ENCODE measurements around the gene LIME1. TPM values are rescaled to one million over a fixed set of nuclear protein-coding genes. Genes with fewer than 3 reads are reported as not detected.

The LIME1 gene
- total and polyA plus RNA-seq, 2 of the 4 experiments (the other 2 are of a cell fraction) = 0.36 to 7.8 TPM

DNA sequence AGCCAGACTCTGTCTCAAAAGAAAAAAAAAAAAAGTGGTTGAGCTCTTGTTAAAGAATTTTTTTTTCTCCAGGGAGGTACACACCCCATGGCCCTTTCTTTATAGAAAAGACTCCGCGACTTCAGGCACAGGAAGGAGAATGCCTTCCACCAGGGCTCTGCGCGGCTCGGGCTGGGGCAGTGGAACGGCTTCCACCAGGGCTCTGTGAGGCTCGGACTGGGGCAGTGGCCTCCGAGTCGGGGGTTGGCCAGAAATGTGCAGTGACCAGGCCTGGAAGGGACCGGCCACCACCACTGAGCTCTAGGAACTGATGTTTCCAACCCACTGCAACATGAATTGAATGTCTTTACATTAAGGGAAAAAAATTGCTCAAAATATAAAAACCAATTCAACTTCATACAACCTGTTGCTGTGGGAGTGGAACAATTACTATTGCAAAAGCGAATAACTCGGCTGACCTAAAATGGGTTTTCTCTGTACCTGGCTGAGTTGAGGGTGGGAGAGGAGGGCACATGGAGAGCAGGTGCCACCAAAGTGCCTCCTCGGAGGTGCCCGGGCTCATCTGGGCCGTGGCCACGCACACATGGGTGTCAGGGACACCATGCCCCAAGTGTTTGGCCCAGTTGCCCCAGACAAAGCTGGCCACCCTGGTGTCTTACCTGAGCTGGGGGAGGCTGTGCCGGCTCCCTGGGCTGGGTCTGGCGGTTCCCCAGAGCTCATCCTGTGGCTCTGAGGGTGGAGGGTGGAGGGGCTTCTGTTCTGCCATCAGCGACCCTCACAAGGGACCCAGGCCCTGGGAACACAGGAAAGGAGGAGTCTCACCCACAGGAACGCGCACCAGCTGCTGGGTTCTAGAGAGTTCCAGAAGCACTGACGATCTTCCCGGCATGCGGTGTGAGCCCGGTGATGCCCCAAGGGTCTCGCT, 32.4 kb downstream of the LIME1 start:
- H4K5ac ChIP-seq (ENCODE audit: low read depth, low read length) = no peak overlapping the region
- no peak overlapping the region for H3K23ac ChIP-seq (ENCODE audit: low read depth, low read length)
- no peaks in the 10 kb centered on the region; the same call in 1 of the 2 replicates for H4K20me1 ChIP-seq (ENCODE audit: insufficient read depth, low read length)
- peaks cover 5 to 31% of the 10 kb centered on the region in 2 experiments; a peak in 3 of 4 replicates for H3K79me1 ChIP-seq (ENCODE audit: low read depth in 1 of 2, low read length in 2 of 2)
- H4K8ac ChIP-seq (ENCODE audit: low read depth in 2 of 2, low read length in 2 of 2) = no peak overlapping the region
- H2BK15ac ChIP-seq (ENCODE audit: low read depth, low read length) = no peak overlapping the region
- H3K18ac ChIP-seq (ENCODE audit: low read depth, low read length) = no peak overlapping the region
- H2BK20ac ChIP-seq (ENCODE audit: low read depth, low read length) = no peak overlapping the region
- H3K56ac ChIP-seq (ENCODE audit: extremely low read depth, insufficient read depth, low read length) = no peak overlapping the region
- BruUV-seq (replicated peaks) = no TSS peak
- H3K27me3 ChIP-seq (ENCODE audit: control insufficient read depth, insufficient read depth, low read length) = no peaks in the 10 kb centered on the region
- no peak overlapping the region for H3K4ac ChIP-seq (ENCODE audit: low read depth, low read length)
- no peak overlapping the region for H2AK9ac ChIP-seq (replicated peaks; ENCODE audit: low read depth, low read length, poor library complexity)
- no peaks in the 10 kb centered on the region for H3K9me3 ChIP-seq (ENCODE audit: control insufficient read depth, insufficient read depth, low read length)
- H3K27ac ChIP-seq (ENCODE audit: insufficient read depth, low read length) = no peak overlapping the region
- no peak overlapping the region for H4K91ac ChIP-seq (ENCODE audit: insufficient read depth, low read depth, low read length)
- dilution Hi-C loops (cut with HindIII; ENCODE audit: low sequenced_read_pairs, unreplicated experiment) (no loop called here), in situ Hi-C loops (cut with MboI; ENCODE audit: low sequenced_read_pairs) (no loop called here), intact Hi-C loops (cut with micrococcal nuclease) (no loop called here)
- H2BK120ac ChIP-seq (ENCODE audit: low read depth, low read length) = no peak overlapping the region
- no peak overlapping the region for H2BK5ac ChIP-seq (ENCODE audit: low read depth, low read length, poor library complexity, severe bottlenecking)
- H2AFZ ChIP-seq (replicated peaks; ENCODE audit: low read length, poor library complexity) = no peak overlapping the region
- peaks cover 3% of the 10 kb centered on the region; the same call in 1 of the 2 replicates for H3K9me1 ChIP-seq (ENCODE audit: insufficient read depth, low read length)
- H2AK5ac ChIP-seq (ENCODE audit: low read depth, low read length) = no peak overlapping the region
- no peak overlapping the region for H3K9ac ChIP-seq (ENCODE audit: low read depth, low read length)
- peaks cover 3% of the 10 kb centered on the region; the same call in 1 of the 2 replicates for H3K4me1 ChIP-seq (ENCODE audit: control insufficient read depth, insufficient read depth, low read length)
- 98% methylated on average over 8 of the region's 26 CpGs; no CpG with 5 or more reads in 1 of the 2 experiments for WGBS, 2 experiments (ENCODE audit: extremely low coverage in 2 of 2, insufficient read length in 1 of 2)
- ChIA-PET CTCF (no interaction called here), POLR2A (ENCODE audit: unreplicated experiment) (no interaction called here)
- ATAC-seq (ENCODE audit: low read depth) = no peak
- H3K14ac ChIP-seq (replicated peaks; ENCODE audit: low read depth, low read length) = no peak overlapping the region
- no peak overlapping the region for H3K4me2 ChIP-seq (ENCODE audit: low read depth, low read length)
- no peak for DNase-seq
- no peak overlapping the region for H3K4me3 ChIP-seq (ENCODE audit: insufficient read depth, low read depth, low read length)
- peaks cover 29% of the 10 kb centered on the region; the same call in 1 of the 2 replicates for H3K36me3 ChIP-seq (ENCODE audit: control insufficient read depth, insufficient read depth, low read length)
- TF ChIP-seq MAZ (IDR thresholded peaks at IDR 0.05; ENCODE audit: borderline replicate concordance, low read depth, low read length) (no peak), CEBPB (IDR thresholded peaks at IDR 0.05; ENCODE audit: low read depth, low read length) (no peak), SMC3 (IDR thresholded peaks at IDR 0.05; ENCODE audit: low read depth, low read length) (no peak), FOS (IDR thresholded peaks at IDR 0.05; ENCODE audit: low read depth, low read length) (no peak), POLR2A (IDR thresholded peaks at IDR 0.05; ENCODE audit: low read depth, low read length) (no peak), NFE2L2 (IDR thresholded peaks at IDR 0.05; ENCODE audit: low read depth, low read length) (no peak), BHLHE40 (IDR thresholded peaks at IDR 0.05; ENCODE audit: low read depth, low read length) (no peak), MAFK (IDR thresholded peaks at IDR 0.05; ENCODE audit: low read depth, low read length) (no peak), CHD1 (IDR thresholded peaks at IDR 0.05; ENCODE audit: low read depth, low read length) (no peak), RAD21 (IDR thresholded peaks at IDR 0.05; ENCODE audit: low read length) (no peak), MXI1 (IDR thresholded peaks at IDR 0.05; ENCODE audit: borderline replicate concordance, low read depth, low read length) (no peak), RFX5 (IDR thresholded peaks at IDR 0.05; ENCODE audit: low read depth, low read length) (no peak)
- TF ChIP-seq, protein P1, sequence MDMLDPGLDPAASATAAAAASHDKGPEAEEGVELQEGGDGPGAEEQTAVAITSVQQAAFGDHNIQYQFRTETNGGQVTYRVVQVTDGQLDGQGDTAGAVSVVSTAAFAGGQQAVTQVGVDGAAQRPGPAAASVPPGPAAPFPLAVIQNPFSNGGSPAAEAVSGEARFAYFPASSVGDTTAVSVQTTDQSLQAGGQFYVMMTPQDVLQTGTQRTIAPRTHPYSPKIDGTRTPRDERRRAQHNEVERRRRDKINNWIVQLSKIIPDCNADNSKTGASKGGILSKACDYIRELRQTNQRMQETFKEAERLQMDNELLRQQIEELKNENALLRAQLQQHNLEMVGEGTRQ (IDR thresholded peaks at IDR 0.05; ENCODE audit: low read depth, low read length) = no peak
- TF ChIP-seq, protein P2, sequence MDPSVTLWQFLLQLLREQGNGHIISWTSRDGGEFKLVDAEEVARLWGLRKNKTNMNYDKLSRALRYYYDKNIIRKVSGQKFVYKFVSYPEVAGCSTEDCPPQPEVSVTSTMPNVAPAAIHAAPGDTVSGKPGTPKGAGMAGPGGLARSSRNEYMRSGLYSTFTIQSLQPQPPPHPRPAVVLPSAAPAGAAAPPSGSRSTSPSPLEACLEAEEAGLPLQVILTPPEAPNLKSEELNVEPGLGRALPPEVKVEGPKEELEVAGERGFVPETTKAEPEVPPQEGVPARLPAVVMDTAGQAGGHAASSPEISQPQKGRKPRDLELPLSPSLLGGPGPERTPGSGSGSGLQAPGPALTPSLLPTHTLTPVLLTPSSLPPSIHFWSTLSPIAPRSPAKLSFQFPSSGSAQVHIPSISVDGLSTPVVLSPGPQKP (IDR thresholded peaks at IDR 0.05; ENCODE audit: borderline replicate concordance, low read depth, low read length) = no peak
- TF ChIP-seq, protein P3, sequence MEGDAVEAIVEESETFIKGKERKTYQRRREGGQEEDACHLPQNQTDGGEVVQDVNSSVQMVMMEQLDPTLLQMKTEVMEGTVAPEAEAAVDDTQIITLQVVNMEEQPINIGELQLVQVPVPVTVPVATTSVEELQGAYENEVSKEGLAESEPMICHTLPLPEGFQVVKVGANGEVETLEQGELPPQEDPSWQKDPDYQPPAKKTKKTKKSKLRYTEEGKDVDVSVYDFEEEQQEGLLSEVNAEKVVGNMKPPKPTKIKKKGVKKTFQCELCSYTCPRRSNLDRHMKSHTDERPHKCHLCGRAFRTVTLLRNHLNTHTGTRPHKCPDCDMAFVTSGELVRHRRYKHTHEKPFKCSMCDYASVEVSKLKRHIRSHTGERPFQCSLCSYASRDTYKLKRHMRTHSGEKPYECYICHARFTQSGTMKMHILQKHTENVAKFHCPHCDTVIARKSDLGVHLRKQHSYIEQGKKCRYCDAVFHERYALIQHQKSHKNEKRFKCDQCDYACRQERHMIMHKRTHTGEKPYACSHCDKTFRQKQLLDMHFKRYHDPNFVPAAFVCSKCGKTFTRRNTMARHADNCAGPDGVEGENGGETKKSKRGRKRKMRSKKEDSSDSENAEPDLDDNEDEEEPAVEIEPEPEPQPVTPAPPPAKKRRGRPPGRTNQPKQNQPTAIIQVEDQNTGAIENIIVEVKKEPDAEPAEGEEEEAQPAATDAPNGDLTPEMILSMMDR (conservative IDR thresholded peaks at IDR 0.05; ENCODE audit: low read depth, low read length) = no peak

All from IMR-90 (cell line).